HG02938 (cell line): ENCODE data around the gene R3HDM4.
"Not testable (repeated sequence)": the region's sequence is repeated elsewhere in the genome, so short reads cannot be mapped to it uniquely, and the experiment has no call there.

ENCODE experiments used
- ATAC-seq: cut with Tn5 transposase; IDR thresholded peaks from one replicate; pipeline ENCODE4 v1.9.1; 2021; ENCODE audit warnings: mild to moderate bottlenecking, moderate library complexity; ENCODE audit not compliant: unreplicated experiment

Gene R3HDM4

DNA sequence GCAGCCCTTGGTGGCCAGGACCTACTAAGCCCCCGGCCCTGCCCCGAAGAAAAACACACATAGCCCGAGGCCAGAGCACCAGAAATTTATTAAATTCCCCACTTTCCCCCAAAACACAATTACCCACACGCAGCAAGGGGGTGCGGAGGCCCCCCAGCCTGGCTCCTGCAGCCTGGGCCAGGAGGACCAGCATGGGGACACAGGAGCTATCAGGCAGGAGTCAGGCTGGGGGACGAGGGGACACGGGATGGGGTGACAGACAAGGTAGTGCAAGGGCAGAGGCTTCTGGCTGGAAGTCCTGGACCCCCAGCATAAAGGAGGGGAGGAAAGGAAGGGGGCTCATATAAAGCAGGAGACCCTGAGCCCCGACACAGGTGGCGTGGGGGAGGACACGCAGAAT, 16.6 kb downstream of the R3HDM4 start:
- no peak for ATAC-seq

DNA sequence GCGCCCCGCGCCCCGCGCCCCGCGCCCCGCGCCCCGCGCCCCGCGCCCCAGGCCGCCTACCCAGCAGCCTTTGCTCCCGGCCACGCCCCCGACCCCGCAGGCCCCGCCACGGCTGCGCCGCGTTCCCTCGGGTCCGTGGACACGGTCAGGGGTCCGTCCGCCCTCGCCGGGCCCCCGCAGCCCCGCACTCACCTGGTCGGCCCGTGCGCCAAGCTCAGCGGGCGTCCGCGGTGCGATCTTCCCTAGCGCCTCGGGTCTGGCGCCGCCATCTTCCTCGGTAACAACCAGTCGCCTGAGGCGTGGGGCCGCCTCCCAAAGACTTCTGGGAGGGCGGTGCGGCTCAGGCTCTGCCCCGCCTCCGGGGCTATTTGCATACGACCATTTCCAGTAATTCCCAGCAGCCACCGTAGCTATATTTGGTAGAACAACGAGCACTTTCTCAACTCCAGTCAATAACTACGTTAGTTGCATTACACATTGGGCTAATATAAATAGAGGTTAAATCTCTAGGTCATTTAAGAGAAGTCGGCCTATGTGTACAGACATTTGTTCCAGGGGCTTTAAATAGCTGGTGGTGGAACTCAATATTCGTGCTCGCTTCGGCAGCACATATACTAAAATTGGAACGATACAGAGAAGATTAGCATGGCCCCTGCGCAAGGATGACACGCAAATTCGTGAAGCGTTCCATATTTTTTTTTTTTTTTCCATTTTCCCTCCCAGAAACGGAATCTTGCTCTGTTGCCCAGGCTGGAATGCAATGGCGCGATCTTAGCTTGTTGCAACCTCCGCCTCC, 19.9 kb downstream of the R3HDM4 start, which contains the start of the genes MED16 and RNU6-9:
Gene MED16, minus strand, starts transcription at position 294 of the 796 bp plus-strand sequence. CDS start 2,056 bp downstream, outside the sequence.
Gene RNU6-9, plus strand, starts transcription at position 591 of the 796 bp plus-strand sequence.
- ATAC-seq = peak; percentile 68

DNA sequence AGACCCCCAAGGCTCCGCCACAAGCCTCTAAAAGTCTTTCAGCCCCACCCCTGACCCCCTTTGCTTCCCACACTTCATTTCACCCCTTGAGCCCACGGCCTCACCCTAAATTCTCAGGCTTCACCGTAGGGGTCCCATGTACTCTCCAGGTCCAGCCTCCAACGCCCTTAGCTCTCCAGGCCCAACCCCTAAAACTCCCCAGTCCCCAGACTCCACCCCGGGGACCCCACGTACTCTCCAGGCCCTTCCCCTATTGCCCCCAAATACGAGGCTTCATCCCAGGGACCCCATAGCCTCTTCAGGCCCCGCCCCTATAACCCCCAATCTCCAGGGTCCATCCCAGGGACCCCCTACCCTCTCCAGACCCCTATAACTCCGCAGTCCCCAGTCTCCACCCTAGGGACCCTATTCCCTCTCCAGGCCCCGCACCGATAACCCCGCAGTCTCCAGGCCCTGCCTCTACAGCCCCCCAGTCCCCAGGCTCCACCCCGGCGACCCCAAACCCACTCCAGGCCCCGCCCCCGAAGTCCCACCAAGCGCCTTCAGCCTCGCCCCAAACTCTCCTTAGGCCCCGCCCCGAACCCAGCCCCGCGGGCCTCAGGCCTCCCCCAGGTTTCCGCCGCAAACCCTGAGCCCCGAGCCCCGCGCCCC, 20.7 kb downstream of the R3HDM4 start:
- ATAC-seq = no peak

DNA sequence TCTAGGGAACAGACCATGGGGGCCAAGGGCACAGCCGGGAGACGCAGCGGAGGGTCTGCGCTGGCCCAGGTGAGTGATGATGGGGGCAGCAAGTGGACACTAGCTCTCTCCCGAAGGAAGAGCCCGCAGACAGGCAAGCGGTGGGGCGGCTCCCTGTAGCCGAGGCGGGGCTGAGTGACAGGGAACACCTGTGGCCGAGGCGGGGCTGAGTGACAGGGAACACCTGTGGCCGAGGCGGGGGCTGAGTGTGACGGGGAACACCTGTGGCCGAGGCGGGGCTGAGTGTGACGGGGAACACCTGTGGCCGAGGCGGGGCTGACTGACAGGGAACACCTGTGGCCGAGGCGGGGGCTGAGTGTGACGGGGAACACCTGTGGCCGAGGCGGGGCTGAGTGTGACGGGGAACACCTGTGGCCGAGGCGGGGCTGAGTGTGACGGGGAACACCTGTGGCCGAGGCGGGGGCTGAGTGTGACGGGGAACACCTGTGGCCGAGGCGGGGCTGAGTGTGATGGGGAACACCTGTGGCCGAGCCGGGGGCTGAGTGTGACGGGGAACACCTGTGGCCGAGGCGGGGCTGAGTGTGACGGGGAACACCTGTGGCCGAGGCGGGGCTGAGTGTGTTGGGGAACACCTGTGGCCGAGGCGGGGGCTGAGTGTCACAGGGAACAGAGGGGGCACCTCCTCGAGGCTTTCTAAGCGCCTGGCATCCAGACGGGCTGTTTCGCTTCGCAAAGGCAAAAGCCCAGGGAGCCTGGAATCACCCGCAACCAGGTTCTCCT, 21.4 kb downstream of the R3HDM4 start:
- ATAC-seq = not testable (repeated sequence)

DNA sequence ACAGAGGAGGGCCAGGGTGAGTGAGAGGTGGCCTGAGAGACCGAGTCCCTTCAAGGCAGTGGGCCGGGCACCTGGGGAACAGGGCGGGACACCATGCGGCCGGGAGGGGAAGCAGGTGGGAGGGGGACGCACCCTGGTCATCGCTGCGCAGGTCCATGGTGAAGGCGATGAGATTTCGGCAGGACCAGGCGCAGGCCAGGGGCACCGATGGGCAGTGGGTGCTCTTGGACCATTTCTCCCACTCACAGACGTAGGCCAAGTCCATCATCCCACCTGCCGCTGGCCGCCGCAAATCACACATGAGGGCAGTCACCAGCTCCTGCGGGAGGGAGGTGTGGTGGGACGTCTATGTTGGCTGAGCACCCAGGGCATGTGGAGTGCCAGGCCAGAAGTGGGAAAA, 22.2 kb downstream of the R3HDM4 start:
- ATAC-seq = no peak

DNA sequence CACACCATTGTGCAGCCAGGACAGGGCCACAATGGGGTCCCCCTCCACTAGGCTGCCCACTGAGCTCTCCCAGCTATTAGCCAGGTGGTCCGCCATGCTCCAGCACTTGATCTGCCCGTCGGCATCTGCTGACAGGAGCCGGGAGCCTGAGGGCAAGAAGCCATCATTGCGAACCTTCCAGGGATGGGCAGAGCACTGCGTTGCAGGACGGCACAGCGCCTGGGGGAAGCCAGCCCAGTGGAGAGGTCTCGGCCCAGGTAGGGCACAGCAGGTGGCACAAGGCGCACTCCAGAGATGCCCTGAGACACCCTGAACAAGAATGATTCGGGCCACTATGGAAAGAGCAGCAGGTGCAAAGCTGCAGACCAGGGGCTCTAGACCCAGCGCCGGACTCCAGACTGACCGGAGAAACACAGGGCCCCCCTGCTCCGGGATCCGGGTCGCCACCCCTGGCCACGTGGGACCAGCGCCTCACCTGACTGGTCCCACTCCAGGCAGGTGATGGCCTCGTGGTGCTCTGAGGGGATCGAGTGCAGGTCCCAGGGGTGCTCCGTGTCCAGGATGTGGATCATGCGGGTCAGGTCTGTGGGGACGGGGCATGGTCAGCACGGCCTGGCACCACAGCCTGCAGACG, 23.2 kb downstream of the R3HDM4 start:
- ATAC-seq = no peak

DNA sequence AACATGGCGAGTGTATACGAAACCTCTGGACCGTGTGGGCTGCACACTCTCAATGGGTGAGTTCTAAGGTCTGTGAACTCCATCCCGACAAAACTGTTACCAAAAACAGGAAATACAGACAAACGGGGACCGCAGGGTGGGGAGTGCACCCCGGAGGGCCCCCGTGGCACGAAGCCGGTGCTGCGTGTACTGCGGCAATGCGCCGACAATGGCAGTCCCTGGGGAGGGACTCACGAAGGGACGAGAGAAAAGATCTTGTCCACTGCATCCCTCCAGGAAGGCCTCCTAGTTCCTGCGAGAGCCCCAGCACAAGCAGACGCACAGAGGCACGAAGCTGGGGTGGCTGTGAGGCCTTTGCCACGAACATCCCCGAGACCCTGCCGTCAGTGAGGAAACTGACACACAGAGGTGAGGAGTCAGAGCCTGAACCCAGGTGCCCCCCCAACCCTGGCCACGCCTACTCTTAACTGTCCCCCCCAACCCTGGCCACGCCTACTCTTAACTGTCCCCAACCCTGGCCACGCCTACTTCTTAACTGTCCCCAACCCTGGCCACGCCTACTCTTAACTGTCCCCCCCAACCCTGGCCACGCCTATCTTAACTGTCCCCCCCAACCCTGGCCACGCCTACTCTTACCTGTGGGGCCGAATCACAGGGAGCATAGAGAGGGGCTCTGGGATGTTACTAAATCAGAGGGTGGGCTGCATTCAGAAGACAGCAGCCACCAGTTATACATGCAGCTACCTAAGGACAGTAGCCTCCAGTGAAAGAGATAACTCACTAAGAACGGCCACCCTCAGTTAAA, 24.2 kb downstream of the R3HDM4 start:
- ATAC-seq = no peak

DNA sequence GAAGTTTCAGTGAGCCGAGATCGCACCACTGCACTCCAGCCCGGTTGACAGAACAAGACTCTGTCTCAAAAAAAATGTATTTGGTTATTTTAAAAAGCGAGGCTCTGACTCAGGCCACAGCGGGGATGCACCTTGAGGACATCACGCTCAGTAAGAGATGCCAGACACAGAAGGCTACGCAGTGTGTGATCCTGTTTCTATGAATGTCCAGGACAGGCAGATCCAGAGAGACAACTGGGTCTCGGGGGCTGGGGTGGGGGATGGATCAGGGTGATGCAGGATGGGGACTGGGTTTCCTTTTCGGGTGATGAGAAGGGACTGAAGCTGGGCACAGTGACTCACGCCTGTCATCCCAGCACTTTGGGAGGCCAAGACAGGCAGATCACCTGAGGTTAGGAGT, 25.4 kb downstream of the R3HDM4 start:
- no peak for ATAC-seq

DNA sequence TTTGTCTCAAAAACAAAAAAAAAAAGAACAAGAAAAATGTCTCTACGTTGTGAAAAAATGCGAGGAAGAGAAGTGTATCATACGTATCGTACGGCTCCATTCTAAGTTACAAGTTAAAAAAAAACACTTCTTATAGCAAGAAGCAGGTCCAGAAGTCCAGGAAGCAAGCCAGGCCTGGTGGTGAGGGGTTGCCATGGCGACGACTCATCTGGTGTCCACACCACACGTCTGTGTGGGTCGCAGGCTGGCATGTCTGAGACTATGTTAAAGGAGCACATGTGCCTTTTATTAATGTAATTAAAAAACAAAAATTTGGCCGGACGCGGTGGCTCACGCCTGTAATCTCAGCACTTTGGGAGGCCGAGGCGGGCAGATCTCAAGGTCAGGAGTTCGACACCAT, 25.9 kb downstream of the R3HDM4 start:
- no peak for ATAC-seq

DNA sequence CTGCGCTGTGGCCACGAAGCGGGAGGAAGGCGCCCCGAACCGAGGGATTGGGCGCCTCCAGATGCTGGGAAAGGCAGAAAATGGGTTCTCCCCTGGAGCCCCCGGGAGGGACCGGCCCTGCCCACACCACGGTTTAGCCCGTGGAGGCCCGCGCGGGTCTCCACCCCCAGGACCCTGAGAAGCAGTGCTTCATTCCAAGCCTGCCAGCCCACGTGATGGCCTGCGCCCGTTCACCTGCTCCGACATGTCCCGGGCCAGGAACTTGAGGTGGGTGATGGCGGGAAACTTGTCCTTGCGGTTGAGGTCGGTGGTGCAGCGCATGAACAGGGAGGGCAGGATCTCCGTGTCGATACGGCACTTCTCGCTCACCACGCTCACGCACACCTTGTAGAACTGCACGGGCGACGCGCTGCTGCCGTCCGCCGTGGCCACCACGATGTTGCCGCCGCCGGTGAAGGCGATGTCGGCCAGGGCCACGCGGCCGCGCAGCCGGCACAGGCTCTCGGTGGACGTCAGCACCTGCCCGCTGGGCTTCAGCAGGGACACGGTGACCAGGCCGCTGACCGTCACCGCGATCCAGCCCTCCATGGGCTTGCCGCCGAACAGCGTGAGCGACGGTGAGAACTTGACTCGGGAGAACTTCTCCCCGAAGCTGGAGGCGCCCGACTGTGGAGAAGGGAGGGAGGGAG, 27.3 kb downstream of the R3HDM4 start:
- no peak for ATAC-seq

DNA sequence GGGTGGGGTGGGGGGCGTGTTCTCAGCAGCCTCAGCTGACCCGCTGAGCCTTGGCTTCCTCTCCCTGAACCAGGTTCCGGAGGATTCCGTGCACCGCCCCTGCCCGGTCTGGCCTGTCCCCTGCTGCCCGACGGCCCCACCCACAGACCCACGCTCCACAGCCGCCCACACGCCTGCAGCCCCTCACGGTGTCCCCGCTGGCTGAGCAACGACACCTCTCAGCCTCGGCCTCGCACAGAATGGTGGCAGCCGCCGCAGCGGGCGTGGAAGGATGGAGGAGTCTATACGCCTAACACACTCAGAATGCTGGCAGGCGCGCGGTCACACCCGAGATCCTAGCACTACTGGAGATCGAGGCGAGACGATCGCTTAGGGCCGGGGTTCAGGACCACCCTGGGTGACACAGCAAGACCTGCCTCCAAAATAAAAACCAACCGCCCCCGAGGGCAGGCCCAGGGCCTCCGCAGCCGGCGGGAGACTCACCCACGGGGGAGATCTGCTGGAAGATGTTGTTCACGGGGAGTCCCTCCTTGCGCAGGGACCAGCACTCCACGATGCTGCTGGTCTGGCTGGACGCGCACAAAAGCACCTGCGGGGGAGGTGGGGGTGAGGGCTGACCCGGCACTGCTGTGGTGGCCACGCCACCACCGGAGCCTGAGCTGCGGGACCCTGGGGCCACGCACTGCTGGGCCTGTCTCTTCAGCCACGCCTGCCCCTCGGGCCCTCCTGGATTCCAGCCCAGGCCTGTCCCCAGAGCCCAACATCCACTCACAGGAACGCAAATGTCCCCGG, 28.4 kb downstream of the R3HDM4 start:
- no peak for ATAC-seq

DNA sequence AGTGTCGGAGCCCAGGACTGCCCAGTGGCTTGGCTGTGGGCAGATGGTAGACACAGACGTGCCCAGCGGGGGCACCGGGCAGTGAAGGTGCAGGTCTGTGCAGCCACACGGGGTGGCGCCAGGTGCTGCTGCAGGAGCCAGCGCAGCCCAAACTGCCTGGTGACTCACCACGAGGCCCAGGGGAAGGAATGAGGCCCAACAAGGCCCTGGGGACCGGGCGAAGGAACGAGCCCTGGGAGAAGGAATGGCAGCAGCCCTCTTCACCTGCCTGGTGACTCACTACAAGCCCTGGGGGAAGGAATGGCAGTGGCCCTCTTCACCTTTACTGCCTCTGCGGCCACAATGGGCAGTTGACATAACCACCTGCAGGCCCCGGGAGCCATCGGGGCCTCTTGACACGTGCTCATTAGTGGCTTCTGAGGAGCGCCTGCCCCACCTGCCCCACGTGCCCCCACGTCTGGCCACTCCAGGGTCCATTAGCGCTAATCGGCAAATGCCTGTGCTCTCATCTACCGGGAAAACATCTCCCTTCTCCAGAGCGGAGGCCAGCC, 29.3 kb downstream of the R3HDM4 start:
- no peak for ATAC-seq

DNA sequence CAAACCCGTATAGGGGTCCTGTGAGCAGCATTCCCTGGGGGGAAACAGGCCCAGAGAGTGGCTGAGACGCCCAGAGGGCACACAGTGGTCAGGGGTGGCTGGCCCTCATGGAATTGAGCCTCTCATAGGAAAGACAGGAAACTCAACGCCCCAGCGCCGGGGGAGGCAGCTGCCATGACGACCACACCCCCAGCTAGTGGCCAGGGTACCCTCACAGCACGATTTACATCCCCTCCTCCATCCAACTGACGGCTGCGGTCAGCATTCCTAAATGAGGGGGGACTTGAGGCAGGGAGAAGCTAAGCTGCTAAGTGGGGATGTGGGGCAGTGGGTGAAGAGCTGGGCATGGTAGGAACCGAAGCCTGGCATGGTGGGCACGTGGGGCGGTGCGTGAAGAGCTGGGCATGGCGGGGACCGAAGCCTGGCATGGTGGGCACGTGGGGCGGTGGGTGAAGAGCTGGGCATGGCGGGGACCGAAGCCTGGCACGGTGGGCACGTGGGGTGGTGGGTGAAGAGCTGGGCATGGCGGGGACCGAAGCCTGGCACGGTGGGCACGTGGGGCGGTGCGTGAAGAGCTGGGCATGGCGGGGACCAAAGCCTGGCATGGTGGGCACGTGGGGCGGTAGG, 30.0 kb downstream of the R3HDM4 start:
- no peak for ATAC-seq

DNA sequence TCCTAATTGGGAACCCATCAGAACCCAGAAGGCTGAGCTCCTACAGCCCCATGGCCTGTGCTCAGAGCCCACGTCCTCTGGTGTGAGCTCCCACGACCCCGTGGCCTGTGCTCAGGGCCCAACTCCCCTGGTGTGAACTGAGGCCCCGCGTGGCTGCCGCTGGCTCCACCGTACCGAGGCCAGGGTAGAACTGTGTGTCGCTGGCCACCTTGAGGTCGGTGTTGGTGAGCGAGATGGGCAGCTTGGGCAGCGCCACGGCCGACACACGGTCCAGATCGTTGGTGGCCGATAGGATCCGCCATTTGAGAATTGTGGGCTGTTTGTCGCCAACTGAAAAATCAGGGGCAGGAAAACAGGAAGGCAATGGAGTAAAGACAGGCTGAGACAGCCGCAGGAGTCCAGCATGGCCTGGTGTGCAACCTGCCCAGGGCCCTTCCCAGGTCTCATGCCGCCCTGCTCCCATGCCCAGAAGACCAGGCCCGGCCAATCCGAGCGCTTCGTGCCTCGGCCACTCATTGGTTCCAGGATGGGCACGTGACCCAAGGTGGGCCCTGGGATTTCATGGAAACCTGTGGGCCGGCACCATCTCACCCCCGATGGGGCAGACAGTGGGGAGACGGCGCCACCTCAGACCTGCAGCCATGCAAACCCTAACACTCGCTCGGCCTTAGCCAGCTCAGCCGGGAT, 31.5 kb downstream of the R3HDM4 start:
- no peak for ATAC-seq

DNA sequence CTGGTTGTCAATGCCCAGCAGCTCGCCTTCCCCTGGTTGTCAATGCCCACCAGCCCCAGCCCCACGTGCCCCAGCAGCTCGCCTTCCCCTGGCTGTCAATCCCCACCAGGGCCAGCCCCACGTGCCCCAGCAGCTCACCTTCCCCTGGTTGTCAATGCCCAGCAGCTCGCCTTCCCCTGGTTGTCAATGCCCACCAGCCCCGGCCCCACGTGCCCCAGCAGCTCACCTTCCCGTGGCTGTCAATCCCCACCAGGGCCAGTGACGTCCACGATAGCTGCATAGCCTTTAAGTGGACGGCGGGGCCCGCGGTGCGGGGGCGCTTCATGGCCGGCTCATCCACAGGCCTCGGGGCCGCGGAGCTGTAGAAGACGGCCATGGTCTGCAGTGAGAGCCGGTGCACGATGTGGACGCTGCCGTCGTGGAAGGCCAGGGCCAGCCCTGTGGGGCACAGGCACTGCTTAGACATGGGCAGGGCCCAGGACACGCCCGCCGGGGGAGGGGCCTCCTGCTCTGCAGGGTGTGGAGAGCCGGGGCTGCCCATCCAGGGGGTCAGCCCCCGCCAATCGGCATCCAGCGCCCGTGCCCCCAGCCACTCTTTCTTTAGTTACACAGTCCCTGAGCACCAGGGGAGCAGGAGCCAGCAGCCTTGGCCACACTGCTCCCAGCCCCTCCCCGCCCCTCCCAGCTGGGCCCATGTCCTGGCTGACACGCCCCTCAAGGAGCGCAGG, 33.1 kb downstream of the R3HDM4 start:
- ATAC-seq = no peak

DNA sequence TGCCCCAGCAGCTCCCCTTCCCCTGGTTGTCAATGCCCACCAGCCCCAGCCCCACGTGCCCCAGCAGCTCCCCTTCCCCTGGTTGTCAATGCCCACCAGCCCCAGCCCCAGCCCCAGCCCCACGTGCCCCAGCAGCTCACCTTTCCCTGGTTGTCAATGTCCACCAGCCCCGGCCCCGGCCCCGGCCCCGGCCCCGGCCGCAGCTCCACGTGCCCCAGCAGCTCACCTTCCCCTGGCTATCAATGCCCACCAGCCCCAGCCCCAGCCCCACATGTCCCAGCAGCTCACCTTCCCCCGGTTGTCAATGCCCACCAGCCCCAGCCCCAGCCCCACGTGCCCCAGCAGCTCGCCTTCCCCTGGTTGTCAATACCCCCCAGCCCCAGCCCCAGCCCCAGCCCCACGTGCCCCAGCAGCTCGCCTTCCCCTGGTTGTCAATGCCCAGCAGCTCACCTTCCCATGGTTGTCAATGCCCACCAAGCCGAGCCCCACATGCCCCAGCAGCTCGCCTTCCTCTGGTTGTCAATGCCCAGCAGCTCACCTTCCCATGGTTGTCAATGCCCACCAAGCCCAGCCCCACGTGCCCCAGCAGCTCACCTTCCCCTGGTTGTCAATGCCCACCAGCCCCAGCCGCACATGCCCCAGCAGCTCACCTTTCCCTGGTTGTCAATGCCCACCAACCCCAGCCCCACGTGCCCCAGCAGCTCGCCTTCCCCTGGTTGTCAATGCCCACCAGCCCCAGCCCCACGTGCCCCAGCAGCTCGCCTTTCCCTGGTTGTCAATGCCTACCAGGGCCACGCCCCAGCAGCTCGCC, 34.1 kb downstream of the R3HDM4 start:
- not testable (repeated sequence) for ATAC-seq
